Measurements from ENCODE around the gene OTOS. TPM values are rescaled to one million over a fixed set of nuclear protein-coding genes. Genes with fewer than 3 reads are reported as not detected.

OTOS gene
- total and polyA plus RNA-seq, 2 of the 4 experiments (the other 2 are of a cell fraction) = 0.34 TPM; not detected in 1

DNA sequence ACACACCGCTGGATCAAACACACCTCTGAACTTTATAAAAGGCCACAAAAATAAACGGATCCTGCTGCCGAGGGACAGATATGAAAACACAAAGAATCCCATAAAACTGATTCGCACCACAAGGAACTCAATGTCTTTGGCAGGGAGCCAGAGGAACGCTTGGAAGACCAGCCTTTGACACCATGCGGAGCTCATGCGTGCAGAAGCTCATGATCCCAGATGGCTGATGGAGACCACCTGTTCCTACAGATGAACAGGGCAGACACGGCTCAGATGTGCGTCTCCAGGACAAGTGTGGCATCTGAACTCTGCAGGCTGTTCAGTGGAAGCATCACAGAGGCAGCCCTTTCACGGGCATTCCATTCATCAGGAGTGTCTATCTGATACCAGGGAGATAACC is 29.2 kb downstream of the OTOS start:
- Histone ChIP-seq H3K4me3 (ENCODE audit: insufficient read depth, low read depth, low read length) (no peak overlapping the region), H2BK15ac (ENCODE audit: low read depth, low read length) (no peak overlapping the region), H3K9me1 (ENCODE audit: insufficient read depth, low read length) (peaks cover 2% of the 10 kb centered on the region; the same call in 1 of the 2 replicates), H3K14ac (replicated peaks; ENCODE audit: low read depth, low read length) (no peak overlapping the region), H2BK120ac (ENCODE audit: low read depth, low read length) (no peak overlapping the region), H3K36me3 (ENCODE audit: control insufficient read depth, insufficient read depth, low read length) (no peaks in the 10 kb centered on the region), H3K56ac (ENCODE audit: extremely low read depth, insufficient read depth, low read length) (no peak overlapping the region), H3K79me1 (ENCODE audit: low read depth in 1 of 2, low read length in 2 of 2) (no peaks in the 10 kb centered on the region), H3K27me3 (ENCODE audit: control insufficient read depth, insufficient read depth, low read length) (peaks cover 14% of the 10 kb centered on the region), H4K5ac (ENCODE audit: low read depth, low read length) (no peak overlapping the region), H2AFZ (replicated peaks; ENCODE audit: low read length, poor library complexity) (peak overlapping the region; percentile 43), H2BK5ac (ENCODE audit: low read depth, low read length, poor library complexity, severe bottlenecking) (no peak overlapping the region), H3K23ac (ENCODE audit: low read depth, low read length) (no peak overlapping the region), H2AK9ac (replicated peaks; ENCODE audit: low read depth, low read length, poor library complexity) (no peak overlapping the region), H3K4me2 (ENCODE audit: low read depth, low read length) (no peak overlapping the region), H2BK20ac (ENCODE audit: low read depth, low read length) (no peak overlapping the region), H3K27ac (ENCODE audit: insufficient read depth, low read length) (no peak overlapping the region), H3K18ac (ENCODE audit: low read depth, low read length) (no peak overlapping the region), H2AK5ac (ENCODE audit: low read depth, low read length) (no peak overlapping the region), H3K4me1 (ENCODE audit: control insufficient read depth, insufficient read depth, low read length) (no peaks in the 10 kb centered on the region), H3K9ac (ENCODE audit: low read depth, low read length) (no peak overlapping the region), H3K4ac (ENCODE audit: low read depth, low read length) (no peak overlapping the region), H4K8ac (ENCODE audit: low read depth in 2 of 2, low read length in 2 of 2) (no peak overlapping the region), H3K9me3 (ENCODE audit: control insufficient read depth, insufficient read depth, low read length) (no peaks in the 10 kb centered on the region), H4K20me1 (ENCODE audit: insufficient read depth, low read length) (no peaks in the 10 kb centered on the region), H4K91ac (ENCODE audit: insufficient read depth, low read depth, low read length) (no peak overlapping the region)
- no TSS peak for BruUV-seq (replicated peaks)
- ATAC-seq (ENCODE audit: low read depth) (no peak), DNase-seq (peak; percentile 0)
- intact Hi-C loops (cut with micrococcal nuclease) (no loop called here), dilution Hi-C loops (cut with HindIII; ENCODE audit: low sequenced_read_pairs, unreplicated experiment) (no loop called here), in situ Hi-C loops (cut with MboI; ENCODE audit: low sequenced_read_pairs) (no loop called here)
- ChIA-PET POLR2A (ENCODE audit: unreplicated experiment) (no interaction called here), CTCF (no interaction called here)
- WGBS, 2 experiments (ENCODE audit: extremely low coverage in 2 of 2, insufficient read length in 1 of 2) = 11% methylated on average over 9 of the region's 10 CpGs; no CpG with 5 or more reads in 1 of the 2 experiments
- no peak for TF ChIP-seq MXI1 (IDR thresholded peaks at IDR 0.05; ENCODE audit: borderline replicate concordance, low read depth, low read length)
- TF ChIP-seq SMC3 (IDR thresholded peaks at IDR 0.05; ENCODE audit: low read depth, low read length) = no peak
- TF ChIP-seq, protein P1, sequence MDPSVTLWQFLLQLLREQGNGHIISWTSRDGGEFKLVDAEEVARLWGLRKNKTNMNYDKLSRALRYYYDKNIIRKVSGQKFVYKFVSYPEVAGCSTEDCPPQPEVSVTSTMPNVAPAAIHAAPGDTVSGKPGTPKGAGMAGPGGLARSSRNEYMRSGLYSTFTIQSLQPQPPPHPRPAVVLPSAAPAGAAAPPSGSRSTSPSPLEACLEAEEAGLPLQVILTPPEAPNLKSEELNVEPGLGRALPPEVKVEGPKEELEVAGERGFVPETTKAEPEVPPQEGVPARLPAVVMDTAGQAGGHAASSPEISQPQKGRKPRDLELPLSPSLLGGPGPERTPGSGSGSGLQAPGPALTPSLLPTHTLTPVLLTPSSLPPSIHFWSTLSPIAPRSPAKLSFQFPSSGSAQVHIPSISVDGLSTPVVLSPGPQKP (IDR thresholded peaks at IDR 0.05; ENCODE audit: borderline replicate concordance, low read depth, low read length) = no peak
- TF ChIP-seq POLR2A (IDR thresholded peaks at IDR 0.05; ENCODE audit: low read depth, low read length) = no peak
- no peak for TF ChIP-seq CTCF (conservative IDR thresholded peaks at IDR 0.05; ENCODE audit: low read depth, low read length)
- TF ChIP-seq CEBPB (IDR thresholded peaks at IDR 0.05; ENCODE audit: low read depth, low read length) = no peak
- no peak for TF ChIP-seq RCOR1 (IDR thresholded peaks at IDR 0.05; ENCODE audit: insufficient replicate concordance, low read length)
- TF ChIP-seq RAD21 (IDR thresholded peaks at IDR 0.05; ENCODE audit: low read length) = no peak
- no peak for TF ChIP-seq BHLHE40 (IDR thresholded peaks at IDR 0.05; ENCODE audit: low read depth, low read length)
- no peak for TF ChIP-seq FOS (IDR thresholded peaks at IDR 0.05; ENCODE audit: low read depth, low read length)
- no peak for TF ChIP-seq MAZ (IDR thresholded peaks at IDR 0.05; ENCODE audit: borderline replicate concordance, low read depth, low read length)
- TF ChIP-seq RFX5 (IDR thresholded peaks at IDR 0.05; ENCODE audit: low read depth, low read length) = no peak
- no peak for TF ChIP-seq MAFK (IDR thresholded peaks at IDR 0.05; ENCODE audit: low read depth, low read length)
- no peak for TF ChIP-seq NFE2L2 (IDR thresholded peaks at IDR 0.05; ENCODE audit: low read depth, low read length)
- TF ChIP-seq, protein P2, sequence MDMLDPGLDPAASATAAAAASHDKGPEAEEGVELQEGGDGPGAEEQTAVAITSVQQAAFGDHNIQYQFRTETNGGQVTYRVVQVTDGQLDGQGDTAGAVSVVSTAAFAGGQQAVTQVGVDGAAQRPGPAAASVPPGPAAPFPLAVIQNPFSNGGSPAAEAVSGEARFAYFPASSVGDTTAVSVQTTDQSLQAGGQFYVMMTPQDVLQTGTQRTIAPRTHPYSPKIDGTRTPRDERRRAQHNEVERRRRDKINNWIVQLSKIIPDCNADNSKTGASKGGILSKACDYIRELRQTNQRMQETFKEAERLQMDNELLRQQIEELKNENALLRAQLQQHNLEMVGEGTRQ (IDR thresholded peaks at IDR 0.05; ENCODE audit: low read depth, low read length) = no peak
- TF ChIP-seq CHD1 (IDR thresholded peaks at IDR 0.05; ENCODE audit: low read depth, low read length) = no peak

All from IMR-90 (cell line).